GM12878 (cell line): Measurements from ENCODE around the gene MBOAT7. TPM values are rescaled to one million over a fixed set of nuclear protein-coding genes. Genes with fewer than 3 reads are reported as not detected.

ENCODE experiments used
- ATAC-seq: fragments of 200-7000 bp; cut with Tn5 transposase; 3 replicates; pipeline ENCODE4 v1.9.1; 2020; ENCODE audit warnings: mild to moderate bottlenecking, moderate library complexity
- BruUV-seq: library from RNA; stranded (reverse); fragments of 400-500 nt; replicated peaks from 2 replicates; lab custom pipeline; 2021; lab: Mats Ljungman, UMichigan
- CTCF ChIA-PET: fragments of 300-600 bp; sonication (Branson Sonifier 250); formaldehyde crosslinking; extraction: SDS; loops from one replicate; lab custom pipeline; 2021; ENCODE audit warnings: inconsistent platforms; lab: Yijun Ruan, JAX
- POLR2A ChIA-PET: fragments of 350-600 bp; formaldehyde crosslinking; extraction: SDS; loops from one replicate; lab custom pipeline; 2021; ENCODE audit warnings: inconsistent platforms; lab: Charles Lee
- RAD21 ChIA-PET: fragments of 300-600 bp; sonication (Branson Sonifier 250); formaldehyde crosslinking; loops from one replicate; lab custom pipeline; 2023; ENCODE audit warnings: antibody characterized with exemption; ENCODE audit not compliant: unreplicated experiment; lab: Charles Lee
- SMC1A ChIA-PET: fragments of 300-600 bp; sonication (Branson Sonifier 250); formaldehyde crosslinking; loops from one replicate; lab custom pipeline; 2023; ENCODE audit not compliant: unreplicated experiment, uncharacterized antibody; lab: Charles Lee
- DNase-seq: peaks from one replicate; pipeline ENCODE4 v3.0.0-alpha.2; 2011; ENCODE audit warnings: low read depth, low spot score
- FAIRE-seq: peaks from 3 replicates; lab custom pipeline; 2011; peaks lifted over from hg19 to GRCh38; lab: Jason Lieb, UNC
- H2AFZ ChIP-seq: 2 replicates; pipeline ENCODE4 v1.6.0; 2011; ENCODE audit warnings: low read depth, low read length, control low read depth; ENCODE audit not compliant: control insufficient read depth
- H3K27ac ChIP-seq: 2 replicates; pipeline ENCODE4 v1.5.1; 2011; ENCODE audit warnings: control low read depth; ENCODE audit not compliant: control insufficient read depth, insufficient read depth
- H3K27me3 ChIP-seq, 2 experiments: replicated peaks in 1 of 2; 2 replicates each; pipeline versions ENCODE4 v1.6.0 to v1.6.1; 2011; ENCODE audit warnings: low read length in 1 of 2; ENCODE audit not compliant: control insufficient read depth in 2 of 2, insufficient read depth in 2 of 2
- H3K36me3 ChIP-seq, 2 experiments: 2 replicates each; pipeline ENCODE4 v1.5.1; 2011; ENCODE audit warnings: low read length in 1 of 2; ENCODE audit not compliant: control insufficient read depth in 2 of 2, insufficient read depth in 2 of 2
- H3K4me1 ChIP-seq: 2 replicates; pipeline ENCODE4 v1.6.1; 2011; ENCODE audit warnings: mild to moderate bottlenecking, low read length, moderate library complexity, mixed read lengths; ENCODE audit not compliant: control insufficient read depth, insufficient read depth
- H3K4me2 ChIP-seq: 2 replicates; pipeline ENCODE4 v1.6.0; 2011; ENCODE audit warnings: control low read depth; ENCODE audit not compliant: control insufficient read depth, insufficient read depth
- H3K4me3 ChIP-seq: fragments of 200-600 bp; sonication (generic); 2 replicates; pipeline ENCODE4 v1.5.1; 2016
- H3K79me2 ChIP-seq: 2 replicates; pipeline ENCODE4 v1.6.0; 2011; ENCODE audit warnings: low read length; ENCODE audit not compliant: control insufficient read depth, insufficient read depth
- H3K9ac ChIP-seq: 2 replicates; pipeline ENCODE4 v1.8.0; 2011; ENCODE audit warnings: low read length, control low read depth, mixed read lengths; ENCODE audit not compliant: control insufficient read depth, insufficient read depth
- H3K9me3 ChIP-seq: replicated peaks from 3 replicates; pipeline ENCODE4 v1.5.1; 2011; ENCODE audit warnings: mild to moderate bottlenecking, low read length; ENCODE audit not compliant: control insufficient read depth, insufficient read depth
- H4K20me1 ChIP-seq: 2 replicates; pipeline ENCODE4 v1.6.0; 2011; ENCODE audit not compliant: control insufficient read depth, insufficient read depth
- CTCF ChIP-seq, 3 experiments: IDR thresholded peaks in 2 of 3; conservative IDR thresholded peaks in 1 of 3; 2 replicates each; pipeline ENCODE4 v1.5.1; 2011; ENCODE audit warnings: low read depth in 3 of 3, low read length in 3 of 3, mild to moderate bottlenecking in 3 of 3, control low read depth in 2 of 3, moderate library complexity in 2 of 3, inconsistent platforms in 1 of 3, mixed read lengths in 1 of 3; ENCODE audit not compliant: control insufficient read depth in 2 of 3, insufficient read depth in 1 of 3; ENCODE audit errors: extremely low read depth in 1 of 3
- ELK1 ChIP-seq: IDR thresholded peaks from 2 replicates; pipeline ENCODE4 v1.6.1; 2012; ENCODE audit warnings: low read depth, low read length, improper control_type of control experiment
- HCFC1 ChIP-seq: fragments of 150-350 bp; IDR thresholded peaks from 2 replicates; pipeline ENCODE4 v1.6.1; 2014; ENCODE audit warnings: low read length
- HDAC2 ChIP-seq: fragments of 200-600 bp; sonication (generic); IDR thresholded peaks from 2 replicates; pipeline ENCODE4 v1.6.1; 2017
- MEF2B ChIP-seq: fragments of 450-650 bp; IDR thresholded peaks from 2 replicates; pipeline ENCODE4 v1.6.1; 2018; ENCODE audit warnings: mild to moderate bottlenecking, moderate library complexity; ENCODE audit not compliant: partially characterized antibody, poor library complexity, severe bottlenecking
- MLLT1 ChIP-seq: fragments of 450-650 bp; IDR thresholded peaks from 2 replicates; pipeline ENCODE4 v1.6.1; 2016; ENCODE audit warnings: mild to moderate bottlenecking
- PML ChIP-seq: IDR thresholded peaks from 2 replicates; pipeline ENCODE4 v1.6.1; 2012; ENCODE audit warnings: low read length, inconsistent platforms
- RAD21 ChIP-seq: IDR thresholded peaks from 2 replicates; pipeline ENCODE4 v1.6.1; 2011; ENCODE audit warnings: mild to moderate bottlenecking, low read depth, low read length, moderate library complexity; ENCODE audit not compliant: insufficient read depth
- RFX5 ChIP-seq: IDR thresholded peaks from 2 replicates; pipeline ENCODE4 v1.6.1; 2011; ENCODE audit warnings: low read depth, low read length, improper control_type of control experiment
- SMAD1 ChIP-seq: fragments of 450-650 bp; IDR thresholded peaks from 2 replicates; pipeline ENCODE4 v1.6.1; 2018; ENCODE audit warnings: mild to moderate bottlenecking, low read depth; ENCODE audit not compliant: partially characterized antibody
- SUZ12 ChIP-seq: fragments of 200-600 bp; sonication (generic); IDR thresholded peaks from one replicate; pipeline ENCODE4 v1.6.1; 2018; ENCODE audit warnings: antibody characterized with exemption, mild to moderate bottlenecking; ENCODE audit not compliant: unreplicated experiment
- TCF7 ChIP-seq: IDR thresholded peaks from 2 replicates; pipeline ENCODE4 v1.6.1; 2014; ENCODE audit warnings: antibody characterized with exemption, borderline replicate concordance
- WGBS: methylation state at CpG from one replicate; pipeline ENCODE4 v1.1.6; 2016; ENCODE audit warnings: low lambda C conversion rate; ENCODE audit not compliant: insufficient replicate concordance, insufficient coverage; ENCODE audit errors: missing lambda C conversion rate; 5-methylcytosine and 5-hydroxymethylcytosine counted together
- in situ Hi-C: fragments of 300-500 bp; cut with MboI; formaldehyde crosslinking; loops from 9 replicates; pipeline ENCODE4 v1.14.3; 2018; ENCODE audit warnings: mixed read lengths
- intact Hi-C: fragments of 100-400 bp; cut with micrococcal nuclease; formaldehyde crosslinking; loops from one replicate; pipeline ENCODE4 v1.14.2; 2022; ENCODE audit not compliant: unreplicated experiment
- polyA plus RNA-seq, 11 experiments: library from polyadenylated mRNA; depleted of rRNA in 4 of 11; unstranded in 6 of 11; stranded (reverse) in 5 of 11; fragments of >200 nt; fragmentation: Nextera tagmentation in 4 of 11; fragmentation: Illumina TruSeq in 1 of 11; extraction: Ambion mirVana in 4 of 11; extraction: Trizol in 1 of 11; gene quantifications; 1 replicate in 1 of 11; 2 replicates in 10 of 11; pipeline versions ENCODE4 v1.2.1 to v1.2.3, GENCODE V29; 2011 to 2016; ENCODE audit warnings: inconsistent platforms in 2 of 11, missing spikeins in 2 of 11, low read depth in 1 of 11
- total RNA-seq, 4 experiments: library from RNA; depleted of rRNA in 3 of 4; stranded (reverse); fragments of >200 nt in 3 of 4; fragmentation: Illumina TruSeq in 1 of 4; extraction: Trizol in 1 of 4; gene quantifications; 2 replicates each; pipeline versions ENCODE4 v1.2.1 to v1.2.3, GENCODE V29; 2013 to 2021

MBOAT7 gene
- total and polyA plus RNA-seq, 10 of the 15 experiments (the other 5 are each of a cell fraction or from before 2014, with no cell fraction given) = 0.69 to 44.5 (median 21.7) TPM

GRCh38 chr19:54233941-54234340 is 44.6 kb upstream of the MBOAT7 start:
- ChIA-PET POLR2A (no interaction called here), RAD21 (no interaction called here), CTCF (interaction anchor here (0.6 to 2.3 kb wide), 7 partner anchors 26 to 809 kb away, joined by 3 to 11 read pairs (median 3); partner anchors contain the start of gene MBOAT7)

More at GRCh38 chr19:54233941-54234340, 44.6 kb upstream of the MBOAT7 start:
- Histone ChIP-seq H3K36me3 (no peaks in the 10 kb centered on the region), H3K27ac (no peak overlapping the region), H3K9me3 (no peaks in the 10 kb centered on the region; the same call in 2 of the 3 replicates), H4K20me1 (0 out of 2 replicates have a peak, but pooled peaks cover 4% of the 10 kb centered on the region), H3K4me3 (no peak overlapping the region), H2AFZ (no peak overlapping the region), H3K27me3 (no peaks in the 10 kb centered on the region; a peak in 1 of 4 replicates)
- intact Hi-C loops = no loop called here
- 32% methylated on average over 5 of the region's 5 CpGs for whole genome bisulfite sequencing
- SMC1A ChIA-PET = interaction anchor here (1.1 to 1.2 kb wide), 2 partner anchors 32 to 97 kb away, joined by 3 to 6 read pairs; partner anchors contain the start of gene CNOT3
- BruUV-seq = no TSS peak
- FAIRE-seq = no peak
- no peak for ATAC-seq
- no peak for TF ChIP-seq SMAD1
- TF ChIP-seq HDAC2 = no peak
- no peak for TF ChIP-seq HCFC1
- no peak for TF ChIP-seq RFX5
- no peak for TF ChIP-seq RAD21
- no peak for TF ChIP-seq MLLT1
- no peak for TF ChIP-seq MEF2B
- no peak for TF ChIP-seq CTCF (IDR thresholded peaks at IDR 0.05 in 2 of 3, conservative IDR thresholded peaks at IDR 0.05 in 1 of 3; ENCODE audit: control insufficient read depth in 2 of 3, extremely low read depth in 1 of 3, insufficient read depth in 1 of 3, low read depth in 3 of 3, low read length in 3 of 3)
- TF ChIP-seq TCF7 = no peak
- no peak for TF ChIP-seq SUZ12
- no peak for TF ChIP-seq ELK1
- TF ChIP-seq PML = no peak
- TF ChIP-seq, all 136 proteins: peak for 0
- Histone ChIP-seq H3K9ac (no peak overlapping the region), H3K4me2 (no peak overlapping the region), H3K79me2 (no peaks in the 10 kb centered on the region), H3K4me1 (no peaks in the 10 kb centered on the region)
- DNase-seq = no peak
- in situ Hi-C loops = loop anchor here (10.0 kb wide), 2 partner anchors 439 to 1039 kb away; partner anchors contain the start of gene ZNF665
